ENCODE measurements around the gene CENPX.

CENPX gene

DNA sequence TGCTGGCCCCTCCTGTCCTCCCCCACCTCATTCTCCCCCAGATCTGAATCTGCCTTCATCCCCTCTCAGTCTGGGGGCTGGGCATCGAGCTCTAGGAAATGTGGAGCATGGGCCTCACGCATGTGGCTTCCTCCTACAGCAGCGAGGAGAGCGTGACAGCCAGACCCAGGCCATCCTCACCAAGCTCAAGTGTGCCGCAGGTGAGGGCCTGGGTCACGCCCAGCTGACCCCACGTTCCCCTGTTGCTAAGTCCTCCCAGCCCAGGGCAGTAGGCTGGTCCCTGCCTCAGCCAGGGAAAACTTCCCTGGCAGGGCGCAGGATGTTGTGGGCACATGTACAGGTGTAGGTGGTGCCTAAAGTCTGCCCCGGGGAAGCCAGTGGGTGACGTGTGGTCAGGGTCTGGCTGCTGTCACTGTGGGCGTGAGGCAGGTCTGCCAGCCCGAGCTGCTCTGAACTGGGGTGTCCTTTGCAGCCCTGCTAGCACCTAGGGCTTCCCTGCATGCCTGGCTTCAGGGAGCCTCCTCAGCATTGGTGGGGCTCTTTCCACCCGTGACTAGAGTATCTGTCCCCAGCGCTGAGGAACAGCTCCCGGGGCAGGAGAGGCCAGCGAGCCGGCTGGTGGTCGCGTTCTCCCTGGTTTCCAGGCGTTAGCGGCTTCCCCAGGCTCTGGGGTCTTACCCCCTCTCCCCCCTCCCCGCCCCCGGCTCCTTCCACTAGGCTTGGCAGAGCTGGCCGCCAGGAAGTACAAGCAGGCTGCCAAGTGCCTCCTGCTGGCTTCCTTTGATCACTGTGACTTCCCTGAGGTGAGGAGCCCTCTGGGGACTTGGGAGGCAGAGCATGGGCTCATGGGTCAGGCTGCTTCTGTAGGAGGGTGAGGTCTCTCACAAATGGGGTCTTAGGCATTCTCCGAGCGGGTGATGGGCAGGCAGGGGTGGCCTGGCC, 32.6 kb upstream of the CENPX start:
- no peak for DNase-seq

DNA sequence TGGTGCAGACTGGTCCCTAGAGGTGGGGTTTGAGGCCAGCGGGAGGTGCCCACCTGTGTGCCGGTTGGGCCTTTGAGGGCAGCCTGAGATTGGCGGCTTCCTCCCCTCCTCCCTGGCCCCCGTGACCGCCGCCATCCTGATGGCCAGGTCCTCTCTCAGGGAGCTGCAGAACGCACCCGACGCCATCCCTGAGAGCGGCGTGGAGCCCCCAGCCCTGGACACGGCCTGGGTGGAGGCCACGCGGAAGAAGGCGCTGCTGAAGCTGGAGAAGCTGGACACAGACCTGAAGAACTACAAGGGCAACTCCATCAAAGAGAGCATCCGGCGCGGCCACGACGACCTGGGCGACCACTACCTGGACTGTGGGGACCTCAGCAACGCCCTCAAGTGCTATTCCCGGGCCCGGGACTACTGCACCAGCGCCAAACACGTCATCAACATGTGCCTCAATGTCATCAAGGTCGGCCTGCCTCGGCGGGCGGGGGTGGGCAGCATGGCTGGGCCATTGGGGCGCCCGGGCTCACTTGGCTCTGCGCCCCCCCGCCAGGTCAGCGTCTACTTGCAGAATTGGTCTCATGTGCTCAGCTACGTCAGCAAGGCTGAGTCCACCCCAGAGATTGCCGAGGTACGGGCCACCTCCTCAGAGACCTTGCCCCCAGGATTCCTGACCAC, 31.8 kb upstream of the CENPX start:
- no peak for DNase-seq

DNA sequence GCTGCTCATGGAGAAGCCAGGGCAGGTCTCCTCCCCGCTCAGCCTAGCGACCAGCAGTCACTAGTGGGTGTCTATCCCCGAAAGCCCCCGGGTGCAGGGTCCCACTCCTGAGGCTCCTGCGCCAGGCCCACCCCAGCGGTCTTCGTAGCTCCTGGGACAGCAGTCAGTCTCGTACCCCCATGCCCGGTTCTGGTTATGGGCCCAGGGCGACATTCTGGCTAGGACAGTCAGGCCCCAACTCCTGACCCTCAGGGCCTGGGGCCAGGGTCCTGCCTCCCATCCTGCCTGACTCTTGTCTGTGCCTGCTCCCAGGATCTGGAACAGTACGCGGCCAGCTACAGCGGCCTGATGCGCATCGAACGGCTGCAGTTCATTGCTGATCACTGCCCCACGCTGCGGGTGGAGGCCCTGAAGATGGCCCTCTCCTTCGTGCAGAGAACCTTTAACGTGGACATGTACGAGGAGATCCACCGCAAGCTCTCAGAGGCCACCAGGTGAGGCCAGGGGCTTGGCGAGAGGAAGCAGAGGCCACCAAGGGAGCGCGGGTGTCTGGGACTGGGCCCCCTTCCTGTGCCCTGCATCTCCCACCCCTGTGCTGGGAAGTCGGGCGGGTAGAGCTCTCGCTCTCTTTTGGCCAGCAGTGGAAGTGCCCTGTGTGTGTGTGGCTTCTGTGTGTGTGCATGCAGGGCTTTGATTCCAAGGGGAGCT, 31.0 kb upstream of the CENPX start:
- no peak for DNase-seq

DNA sequence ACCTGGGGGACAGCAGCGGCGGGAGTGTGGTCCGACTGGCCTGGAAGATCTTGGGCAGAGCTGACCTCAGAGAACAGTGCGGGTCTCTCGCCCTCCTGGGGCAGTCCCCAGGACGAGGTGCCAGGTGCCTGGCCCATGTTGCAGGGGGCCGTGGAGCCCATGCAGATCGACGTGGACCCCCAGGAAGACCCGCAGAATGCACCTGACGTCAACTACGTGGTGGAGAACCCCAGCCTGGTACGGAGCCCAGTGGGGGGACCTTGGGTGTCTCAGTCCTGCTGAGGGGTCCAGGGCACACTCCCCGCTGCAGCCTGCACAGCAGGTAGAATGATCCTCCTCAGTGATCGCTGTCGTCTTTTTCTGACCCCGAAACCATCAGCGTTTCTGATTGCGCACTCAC, 30.5 kb upstream of the CENPX start:
- DNase-seq, result no peak

DNA sequence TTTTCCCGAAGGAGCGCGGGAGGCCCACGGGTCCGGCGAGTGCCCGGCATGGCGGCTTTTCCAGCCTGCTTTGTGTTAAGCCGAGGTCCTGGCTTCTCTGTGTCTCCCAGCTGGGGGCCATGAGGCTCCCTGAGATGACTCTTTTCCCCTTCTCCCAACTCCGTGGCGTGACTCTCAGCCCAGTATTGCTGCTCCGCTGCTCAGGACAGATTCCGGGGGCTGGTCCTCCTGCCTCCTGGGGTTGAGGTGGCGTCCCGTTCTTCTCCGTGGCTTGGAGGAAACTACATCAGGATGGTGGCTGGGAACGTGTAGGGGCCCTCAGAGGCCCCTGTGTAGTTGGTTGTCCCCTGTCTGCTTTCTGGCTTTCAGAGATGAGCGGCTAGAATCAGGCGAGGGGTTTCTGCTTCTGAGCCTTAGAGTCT, 30.0 kb upstream of the CENPX start:
- no peak for DNase-seq

DNA sequence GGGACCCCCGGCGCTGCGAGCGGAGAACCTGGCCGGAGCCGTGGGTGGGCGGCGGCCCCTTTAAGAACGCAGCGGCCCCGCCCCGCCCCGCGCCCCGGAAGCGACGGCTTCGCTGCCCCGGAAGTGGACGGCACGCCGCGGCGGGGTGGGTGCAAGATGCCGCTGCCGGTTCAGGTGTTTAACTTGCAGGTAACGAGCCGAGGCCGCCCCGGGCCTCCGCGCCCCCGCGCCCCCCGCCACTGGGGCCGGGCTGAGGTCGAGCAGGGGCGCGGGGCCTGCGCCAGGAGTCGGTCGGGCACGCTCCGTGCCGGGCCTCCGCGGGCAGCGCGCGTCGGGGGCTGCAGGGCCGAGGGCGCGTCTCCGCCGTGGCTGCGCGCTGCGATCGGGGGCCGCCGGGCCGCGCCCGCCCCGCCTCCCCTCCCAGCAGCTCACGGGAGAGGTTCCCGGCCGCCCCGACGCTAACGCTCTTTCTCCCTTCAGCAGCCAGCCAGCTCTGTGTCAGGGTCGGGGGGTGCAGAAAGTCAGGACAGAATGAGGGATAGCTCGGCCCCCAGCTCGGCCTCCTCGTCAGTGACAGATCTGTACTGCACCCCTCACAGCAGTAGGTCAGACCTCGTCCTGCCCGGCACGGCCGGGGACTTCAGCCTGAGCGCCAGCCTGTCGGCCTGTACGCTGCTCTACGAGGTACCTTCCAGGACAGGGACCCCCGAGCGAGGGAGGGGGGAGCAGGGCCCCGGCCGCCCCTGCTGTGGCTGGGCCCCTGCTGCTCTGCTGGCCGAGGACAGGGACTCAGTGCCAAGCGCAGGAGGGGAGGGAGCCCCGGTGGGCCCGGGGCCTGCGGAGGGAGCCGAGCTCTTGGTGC, 29.3 kb upstream of the CENPX start, which contains the start of the genes GPS1 and RFNG:
Gene GPS1, plus strand, starts transcription at position 123 of the 862 bp plus-strand sequence. Its CDS starts 34 bp downstream, at position 157.
Gene RFNG, minus strand, starts transcription at position 36 of the 862 bp plus-strand sequence. CDS start 45 bp downstream, outside the sequence.
- DNase-seq, result peak; percentile 49

DNA sequence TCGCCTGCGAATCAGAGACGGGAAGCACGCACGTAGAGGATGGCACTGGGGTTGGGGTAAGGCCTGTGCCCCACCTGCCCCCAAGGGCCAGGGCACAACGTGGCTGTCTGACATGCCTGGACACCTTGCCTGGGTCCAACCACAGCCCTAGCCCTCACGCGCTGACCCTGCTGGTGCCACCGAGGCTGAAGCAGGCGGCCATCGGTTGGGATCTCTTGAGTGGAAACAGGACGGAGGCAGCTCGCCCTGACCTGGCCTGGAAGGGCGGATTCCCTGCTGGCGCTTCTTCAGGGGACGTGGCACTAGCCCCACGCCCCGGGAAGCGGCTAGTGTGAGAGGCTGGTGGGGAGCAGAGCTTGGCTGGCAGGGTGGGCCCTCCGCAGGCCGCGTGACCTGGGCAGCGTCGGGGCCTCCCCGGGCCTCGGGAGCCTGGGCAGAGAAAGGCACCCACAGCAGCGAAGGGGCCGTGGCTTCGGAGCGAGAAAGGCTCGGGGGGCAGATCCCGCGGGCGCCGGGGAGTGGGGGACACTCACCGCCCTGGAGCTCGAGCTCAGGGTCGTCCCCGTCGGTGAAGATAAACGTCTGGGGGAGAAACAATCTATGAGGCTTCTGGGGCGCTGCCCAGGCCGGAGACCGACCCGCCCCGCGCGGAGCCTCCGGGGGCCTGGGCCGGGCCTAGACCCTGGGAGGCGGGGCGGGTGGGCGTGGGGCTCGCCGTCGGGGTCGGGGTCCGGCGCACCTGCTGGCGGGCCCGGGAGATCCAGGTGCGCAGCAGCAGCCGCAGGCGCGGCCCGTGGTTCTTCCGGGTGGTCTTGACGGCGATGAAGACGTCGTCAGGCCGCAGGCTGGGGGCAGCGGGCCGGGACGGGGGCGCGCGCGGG, 28.3 kb upstream of the CENPX start:
- no peak for DNase-seq

DNA sequence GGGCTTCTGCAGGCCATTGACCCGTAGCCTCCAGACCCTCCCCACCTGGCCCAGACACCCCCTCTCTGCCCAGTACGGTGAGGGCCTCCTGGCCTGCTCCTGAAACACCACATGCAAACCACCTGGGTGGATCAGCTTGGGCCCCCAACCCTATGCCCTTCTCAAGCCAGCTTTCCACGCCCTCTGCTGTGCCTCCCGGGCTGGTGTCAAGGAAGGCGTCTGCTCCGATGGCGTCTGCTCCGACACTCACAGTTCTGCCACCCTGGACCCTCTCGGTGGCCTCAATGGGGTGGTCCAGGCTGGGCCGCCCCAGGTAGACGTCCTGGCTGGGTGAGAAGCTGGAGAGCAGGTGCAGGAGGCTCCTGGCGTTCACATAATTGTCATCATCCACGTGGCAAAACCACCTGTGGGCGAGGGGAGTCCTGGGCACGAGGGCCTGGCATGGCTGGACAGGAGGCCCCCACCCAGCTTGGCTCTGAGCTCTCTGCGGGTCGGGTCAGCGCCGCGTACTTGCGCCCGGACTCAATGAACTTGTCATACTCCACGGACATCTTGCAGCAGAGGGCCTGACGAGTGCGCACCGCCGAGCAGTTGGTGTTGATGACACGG, 27.6 kb upstream of the CENPX start:
- DNase-seq, result no peak

DNA sequence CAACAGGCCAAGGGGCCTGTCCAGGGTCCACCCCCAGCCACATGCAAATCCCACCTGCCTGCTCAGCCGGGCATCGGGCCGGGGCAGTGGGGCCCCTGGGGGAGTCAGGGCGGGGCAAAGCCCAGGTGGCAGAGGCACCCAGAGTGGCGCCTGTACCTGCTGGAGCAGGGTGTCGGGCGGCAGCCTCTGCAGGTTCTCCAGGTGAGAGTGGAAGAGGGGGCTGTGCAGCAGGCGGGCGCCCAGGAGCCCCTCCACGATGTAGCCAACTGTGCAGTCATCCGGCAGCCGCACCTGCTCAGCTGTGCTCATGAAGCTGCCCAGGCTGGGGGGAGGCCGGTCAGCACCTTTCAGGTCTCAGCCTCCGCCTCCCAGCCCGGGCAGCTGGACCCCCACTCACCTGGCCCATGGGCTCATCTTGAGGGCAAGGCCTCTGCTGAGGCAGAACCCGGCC, 26.9 kb upstream of the CENPX start:
- DNase-seq, result no peak

DNA sequence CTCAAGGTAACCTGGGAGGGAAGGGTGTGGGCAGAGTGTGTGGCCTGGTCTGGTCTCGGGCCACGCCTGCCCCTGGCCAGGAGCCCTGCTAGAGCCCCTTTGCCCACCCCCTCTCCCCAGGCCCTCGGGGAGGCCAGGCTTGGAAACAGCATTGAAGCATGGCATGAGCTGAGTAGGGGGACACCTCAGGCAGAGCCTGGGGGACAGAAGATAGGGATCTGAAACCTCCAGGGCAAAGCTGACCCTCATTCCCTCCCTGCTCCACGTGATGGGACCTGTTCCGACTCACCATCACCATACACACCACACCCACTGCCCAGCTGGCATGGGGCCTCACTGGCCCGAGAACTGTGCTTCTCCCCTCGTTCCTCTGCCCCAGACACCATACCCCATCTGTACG, 26.4 kb upstream of the CENPX start:
- DNase-seq, result no peak

DNA sequence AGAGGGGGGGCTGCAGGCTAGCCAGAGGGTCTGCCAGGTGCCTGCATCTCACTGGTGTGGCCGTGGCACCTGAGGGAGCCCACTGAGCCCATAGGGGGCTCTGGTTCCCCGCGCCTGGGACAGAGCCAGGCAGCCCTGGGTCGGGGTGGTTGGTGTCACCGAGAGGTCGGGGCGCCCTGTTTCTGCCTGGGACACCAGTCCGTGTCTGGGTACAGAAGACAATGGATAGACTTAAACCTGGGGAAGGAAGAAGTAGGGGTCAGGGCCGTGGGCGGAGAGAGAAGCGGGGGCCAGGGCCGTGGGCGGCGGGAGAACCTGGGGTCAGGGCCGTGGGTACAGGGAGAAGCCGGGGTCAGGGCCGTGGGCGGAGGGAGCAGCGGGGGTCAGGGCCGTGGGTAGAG, 25.9 kb upstream of the CENPX start:
- DNase-seq, result no peak

DNA sequence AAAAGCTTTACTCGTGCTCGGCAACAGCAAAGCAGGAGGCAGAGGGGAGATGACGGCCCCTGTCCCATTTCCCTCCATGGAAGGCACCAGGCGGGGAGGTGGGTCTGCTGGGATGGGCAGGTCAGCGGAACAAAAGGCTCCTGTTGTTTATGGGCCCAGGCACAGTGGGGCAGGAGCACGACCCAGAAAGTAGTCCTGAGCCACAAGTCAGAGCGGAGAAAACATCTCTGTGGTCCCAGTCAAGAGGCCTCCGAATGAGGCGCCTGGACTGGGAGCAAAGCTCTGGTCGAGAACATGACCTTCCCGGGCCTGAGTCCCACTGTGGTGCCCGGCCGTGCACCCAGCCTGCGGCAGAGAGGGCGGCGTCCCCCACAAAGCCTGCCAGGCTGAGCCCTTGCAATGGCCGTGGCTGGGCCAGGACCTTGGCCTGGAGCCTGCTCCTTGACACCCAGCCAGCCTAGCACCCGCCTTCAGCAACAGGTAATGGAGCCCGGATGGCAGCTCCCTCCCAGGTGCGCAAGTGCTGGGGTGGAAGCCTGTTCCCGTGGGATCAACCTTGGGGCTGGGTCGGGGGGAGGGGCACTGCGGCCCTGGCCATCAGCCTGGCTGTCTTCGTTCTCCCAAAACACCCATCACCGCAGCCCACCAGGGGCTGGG, 25.4 kb upstream of the CENPX start:
- no peak for DNase-seq

DNA sequence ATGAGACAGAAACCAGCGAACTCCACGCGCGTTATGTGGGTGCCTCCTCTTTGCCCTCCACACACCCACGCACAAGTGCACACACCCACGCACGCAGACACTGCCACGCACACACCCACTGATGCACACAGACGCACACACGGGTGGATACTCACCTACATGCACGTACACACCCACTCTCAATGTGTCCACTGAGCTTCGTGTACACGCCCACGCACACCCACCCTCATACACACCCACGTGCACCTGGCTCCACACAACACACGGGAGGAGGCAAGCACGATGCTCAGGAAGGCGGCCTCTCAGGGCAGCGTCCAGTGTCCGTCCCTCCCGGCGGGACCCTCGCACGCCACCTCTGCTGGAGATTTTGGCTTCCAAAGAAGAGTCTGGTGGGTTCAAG, 24.7 kb upstream of the CENPX start:
- no peak for DNase-seq

DNA sequence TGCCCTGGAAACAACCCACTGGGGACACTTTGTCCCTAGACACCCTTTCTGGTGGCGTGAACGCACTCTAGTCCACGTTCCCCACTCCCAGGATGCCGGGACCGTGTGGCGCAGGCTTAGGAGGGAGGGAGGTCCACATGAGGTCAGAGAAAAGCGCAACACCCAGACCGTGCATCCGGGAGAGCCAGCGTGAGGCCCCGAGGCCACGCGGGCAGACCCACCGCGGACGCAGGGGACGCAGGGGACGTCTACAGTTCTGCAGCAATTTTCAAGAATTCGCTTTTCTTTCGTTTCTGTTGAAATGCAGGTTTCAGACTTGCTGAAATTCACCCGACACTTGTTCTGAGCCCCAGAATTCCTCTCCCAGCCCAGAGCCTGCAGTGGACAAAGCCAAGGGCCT, 24.2 kb upstream of the CENPX start:
- DNase-seq, result no peak

DNA sequence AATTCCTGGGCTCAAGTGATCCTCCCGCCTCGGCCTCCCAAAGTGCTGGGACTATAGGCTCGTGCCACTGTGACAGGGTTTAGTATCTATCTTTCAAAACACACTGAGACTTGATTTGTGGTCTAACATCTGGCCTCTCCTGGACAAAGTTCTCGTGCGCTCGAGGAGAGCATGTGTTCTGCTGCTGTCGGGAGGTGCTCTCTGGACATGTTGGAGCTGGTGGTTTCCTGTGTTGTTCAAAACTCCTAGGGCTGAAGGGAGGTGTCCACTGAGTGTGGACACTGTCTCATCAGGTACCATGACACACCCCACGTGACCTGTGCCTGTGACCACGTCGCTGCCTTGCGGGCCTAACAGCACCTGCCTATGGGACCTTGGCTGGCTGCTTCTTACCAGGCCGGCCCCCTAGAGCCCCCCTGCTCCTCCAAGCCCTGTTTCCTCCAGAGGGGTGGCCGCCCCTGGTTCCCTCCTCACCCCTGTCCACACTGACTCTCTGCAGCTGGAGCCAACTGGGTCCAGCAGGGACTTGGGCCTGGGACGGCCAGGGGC, 23.3 kb upstream of the CENPX start:
- no peak for DNase-seq

DNA sequence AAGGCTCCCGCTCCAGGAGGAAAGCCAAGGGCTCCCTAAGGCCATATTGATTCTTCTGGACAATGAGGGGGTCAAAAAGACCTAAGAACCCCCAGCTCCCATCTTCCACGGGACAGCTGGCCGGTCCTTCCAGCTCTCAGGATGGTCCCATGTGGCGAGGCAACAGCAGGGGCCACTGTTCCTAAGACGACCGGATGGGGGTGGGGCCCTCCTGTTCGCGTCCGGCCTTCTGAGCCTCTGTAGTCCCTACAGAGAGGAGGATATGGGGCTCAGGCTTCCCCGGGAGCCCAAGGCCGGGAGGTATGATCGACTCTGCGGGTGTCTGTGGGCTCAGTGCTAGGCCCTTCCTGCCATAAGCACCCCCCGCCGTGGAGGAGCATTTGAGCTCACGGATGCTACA, 20.8 kb upstream of the CENPX start:
- DNase-seq, result no peak

DNA sequence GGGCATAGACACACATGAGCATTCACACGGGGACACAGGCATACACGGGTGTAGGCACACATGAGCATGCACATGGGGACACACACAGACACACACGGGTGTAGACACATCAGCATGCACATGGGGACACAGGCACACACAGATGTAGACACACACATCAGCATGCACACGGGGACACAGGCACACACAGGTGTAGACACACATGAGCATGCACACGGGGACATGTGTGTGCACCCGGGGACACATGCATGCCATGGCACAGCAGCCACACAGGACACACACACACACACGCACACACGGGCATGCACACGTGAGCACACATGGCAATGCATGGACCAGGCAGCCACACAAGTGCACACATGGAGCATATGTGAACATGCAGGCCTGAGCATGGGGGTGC, 20.0 kb upstream of the CENPX start:
- DNase-seq, result no peak

DNA sequence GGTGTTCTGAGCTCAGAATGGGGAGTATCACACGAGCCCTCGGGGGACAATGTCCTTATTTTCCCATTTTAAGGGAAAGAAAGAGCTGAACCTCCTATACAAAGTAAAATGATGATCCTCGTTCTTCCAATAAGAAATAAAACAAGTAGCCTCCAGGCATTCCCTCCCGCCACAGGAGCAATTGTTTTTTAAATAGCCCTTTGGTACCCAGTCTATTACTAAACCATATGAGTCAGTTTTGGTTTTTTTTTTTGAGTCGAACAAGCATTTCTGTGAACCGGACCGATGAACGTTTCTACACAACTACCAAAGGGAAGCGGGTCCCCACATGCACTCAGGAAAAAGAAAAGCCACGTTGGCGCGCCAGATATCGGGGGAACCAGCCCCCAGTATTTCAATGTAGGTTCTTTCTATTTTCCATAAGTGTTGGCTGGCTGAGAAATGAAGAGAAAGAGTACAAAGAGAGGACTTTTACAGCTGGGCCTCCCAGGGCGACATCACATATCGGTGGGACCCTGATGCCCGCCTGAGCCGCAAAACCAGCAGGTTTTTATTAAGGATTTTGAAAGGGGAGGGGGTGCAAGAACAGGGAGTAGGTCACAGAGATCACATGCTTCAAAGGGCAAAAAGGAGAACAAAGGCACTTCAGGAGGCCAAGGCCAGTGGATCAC, 18.6 kb upstream of the CENPX start:
- DNase-seq, result no peak

DNA sequence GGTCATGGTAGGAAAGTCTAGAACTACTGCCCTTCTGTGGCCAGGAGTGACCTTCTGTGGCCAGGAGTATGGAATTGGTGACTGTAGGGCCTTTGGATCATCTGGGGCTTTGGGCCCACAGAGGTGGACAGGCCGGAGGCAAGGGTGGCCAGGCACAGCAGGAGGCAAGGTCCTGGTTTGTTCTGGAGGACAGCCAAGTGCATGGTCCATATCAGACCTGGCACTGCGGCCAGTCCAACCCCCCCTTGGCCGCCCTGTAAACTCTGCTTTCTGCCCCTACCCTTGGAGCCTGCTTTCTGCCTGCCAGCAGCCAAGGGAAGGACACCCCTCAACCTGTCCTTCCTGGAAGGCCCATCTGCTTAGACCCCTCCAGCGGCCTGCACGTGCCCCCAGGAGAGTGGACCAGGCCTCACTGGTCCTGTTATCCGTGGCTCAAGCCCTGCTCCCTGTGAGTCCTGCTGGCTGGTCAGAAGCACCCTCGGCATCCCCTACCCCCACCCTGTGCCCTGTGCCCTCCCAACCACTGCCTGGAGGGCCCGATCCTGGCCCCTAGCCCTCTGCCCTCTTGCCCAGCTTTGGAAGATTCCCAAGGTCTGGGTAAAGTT, 17.1 kb upstream of the CENPX start:
- no peak for DNase-seq

Measured in NCI-H1694 (cell line).